Mucosa of descending colon (tissue), 3 donors: ENCODE data around the gene CASP2. TPM values are rescaled to one million over a fixed set of nuclear protein-coding genes. Genes with fewer than 3 reads are reported as not detected.

Source experiments
- ATAC-seq: fragments of 200-7000 bp; cut with Tn5 transposase; one replicate; pipeline ENCODE4 v1.9.1; 2020; ENCODE audit warnings: mild to moderate bottlenecking, moderate library complexity
- DNase-seq, 3 donors: peaks; one replicate each; pipeline ENCODE4 v3.0.0-alpha.2; 2020
- H3K36me3 ChIP-seq: fragments of 200-600 bp; one replicate; pipeline ENCODE4 v1.8.0; 2021; ENCODE audit warnings: low read depth, mild to moderate bottlenecking
- H3K4me1 ChIP-seq: fragments of 200-600 bp; one replicate; pipeline ENCODE4 v1.8.0; 2021; ENCODE audit warnings: low read depth, mild to moderate bottlenecking
- H3K4me3 ChIP-seq: fragments of 200-600 bp; one replicate; pipeline ENCODE4 v1.8.0; 2021; ENCODE audit warnings: mild to moderate bottlenecking
- H3K9me3 ChIP-seq: fragments of 200-600 bp; one replicate; pipeline ENCODE4 v1.8.0; 2021; ENCODE audit warnings: mild to moderate bottlenecking
- intact Hi-C, 2 donors: fragments of 100-400 bp; cut with DNase I in 1 of 2; cut with micrococcal nuclease in 1 of 2; formaldehyde crosslinking; loops; one replicate each; pipeline versions ENCODE4 v1.11.0 to v1.11.1; 2022; cut with DNase I, micrococcal nuclease
- total RNA-seq, 3 donors: library from RNA; stranded (reverse); fragmentation: NEBNext Ultra II Directional in 2 of 3; extraction: Animal tissue kit (Norgen Biotek cat#: 25700) in 2 of 3; gene quantifications; one replicate each; pipeline versions ENCODE4 v1.2.1 to v1.2.4, GENCODE V29; 2021 to 2023
- TF ChIP-seq, protein P1 (sequence below): fragments of 200-600 bp; IDR thresholded peaks from one replicate; pipeline ENCODE4 v1.8.0; 2022; ENCODE audit warnings: antibody characterized with exemption, mild to moderate bottlenecking
- donor health status: DM: no; HTN: no; CAD: no; lungs with moderate emphysema.
- donor health status: DM: no; HTN: no; CAD: no.
- donor health status: DM: no; HTN: yes; CAD: no.

Gene CASP2
- total RNA-seq, 3 donors from 2014 or later, result 26.1 to 39.5 (median 33.4) TPM

DNA sequence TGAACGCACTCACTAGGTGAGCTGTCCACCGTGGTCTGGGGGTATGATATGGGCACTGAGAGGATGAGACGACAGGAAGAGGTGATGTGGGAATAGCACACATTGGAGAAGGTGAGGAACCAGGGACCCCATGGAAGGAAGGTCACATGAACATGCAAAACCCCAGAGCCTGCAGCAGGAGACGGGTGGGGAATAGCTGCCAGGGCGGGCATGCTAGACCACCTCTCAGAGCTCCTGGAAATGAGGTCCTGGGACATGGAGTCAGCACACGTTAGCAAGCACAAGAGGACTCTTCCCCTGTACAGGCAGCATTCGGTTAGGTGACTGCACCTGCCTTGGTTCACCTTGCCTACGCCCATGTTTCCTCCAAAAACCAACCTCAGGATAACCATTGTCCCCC lies 66.2 kb downstream of the CASP2 start:
- TF ChIP-seq, protein P1, sequence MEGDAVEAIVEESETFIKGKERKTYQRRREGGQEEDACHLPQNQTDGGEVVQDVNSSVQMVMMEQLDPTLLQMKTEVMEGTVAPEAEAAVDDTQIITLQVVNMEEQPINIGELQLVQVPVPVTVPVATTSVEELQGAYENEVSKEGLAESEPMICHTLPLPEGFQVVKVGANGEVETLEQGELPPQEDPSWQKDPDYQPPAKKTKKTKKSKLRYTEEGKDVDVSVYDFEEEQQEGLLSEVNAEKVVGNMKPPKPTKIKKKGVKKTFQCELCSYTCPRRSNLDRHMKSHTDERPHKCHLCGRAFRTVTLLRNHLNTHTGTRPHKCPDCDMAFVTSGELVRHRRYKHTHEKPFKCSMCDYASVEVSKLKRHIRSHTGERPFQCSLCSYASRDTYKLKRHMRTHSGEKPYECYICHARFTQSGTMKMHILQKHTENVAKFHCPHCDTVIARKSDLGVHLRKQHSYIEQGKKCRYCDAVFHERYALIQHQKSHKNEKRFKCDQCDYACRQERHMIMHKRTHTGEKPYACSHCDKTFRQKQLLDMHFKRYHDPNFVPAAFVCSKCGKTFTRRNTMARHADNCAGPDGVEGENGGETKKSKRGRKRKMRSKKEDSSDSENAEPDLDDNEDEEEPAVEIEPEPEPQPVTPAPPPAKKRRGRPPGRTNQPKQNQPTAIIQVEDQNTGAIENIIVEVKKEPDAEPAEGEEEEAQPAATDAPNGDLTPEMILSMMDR, result no peak
- intact Hi-C loops, result no loop called here
- no peaks in the 10 kb centered on the region for H3K36me3 ChIP-seq
- no peak for DNase-seq
- no peak for ATAC-seq
- no peaks in the 10 kb centered on the region for H3K9me3 ChIP-seq
- no peaks in the 10 kb centered on the region for H3K4me1 ChIP-seq
- H3K4me3 ChIP-seq, result no peak overlapping the region

DNA sequence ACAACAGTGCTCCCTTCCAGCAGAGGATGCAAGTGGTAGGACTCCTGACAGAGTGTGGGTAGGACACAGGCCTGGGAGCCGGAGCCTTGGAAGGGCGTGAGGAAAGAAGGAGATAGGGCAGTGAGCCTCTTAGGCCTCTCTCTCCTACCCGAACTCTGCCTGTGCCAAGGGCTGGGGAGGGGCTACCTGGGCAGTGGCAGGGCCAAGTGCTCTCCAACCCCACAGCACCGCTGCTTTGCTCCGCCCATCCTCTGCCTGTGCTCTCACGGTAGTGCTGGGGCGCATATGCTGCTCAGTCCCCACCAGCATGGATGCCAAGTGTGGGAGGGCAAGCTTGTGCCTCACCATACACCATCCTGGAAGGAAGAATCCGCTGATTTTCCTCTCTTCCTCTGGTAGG lies 66.8 kb downstream of the CASP2 start:
- H3K9me3 ChIP-seq, result no peaks in the 10 kb centered on the region

DNA sequence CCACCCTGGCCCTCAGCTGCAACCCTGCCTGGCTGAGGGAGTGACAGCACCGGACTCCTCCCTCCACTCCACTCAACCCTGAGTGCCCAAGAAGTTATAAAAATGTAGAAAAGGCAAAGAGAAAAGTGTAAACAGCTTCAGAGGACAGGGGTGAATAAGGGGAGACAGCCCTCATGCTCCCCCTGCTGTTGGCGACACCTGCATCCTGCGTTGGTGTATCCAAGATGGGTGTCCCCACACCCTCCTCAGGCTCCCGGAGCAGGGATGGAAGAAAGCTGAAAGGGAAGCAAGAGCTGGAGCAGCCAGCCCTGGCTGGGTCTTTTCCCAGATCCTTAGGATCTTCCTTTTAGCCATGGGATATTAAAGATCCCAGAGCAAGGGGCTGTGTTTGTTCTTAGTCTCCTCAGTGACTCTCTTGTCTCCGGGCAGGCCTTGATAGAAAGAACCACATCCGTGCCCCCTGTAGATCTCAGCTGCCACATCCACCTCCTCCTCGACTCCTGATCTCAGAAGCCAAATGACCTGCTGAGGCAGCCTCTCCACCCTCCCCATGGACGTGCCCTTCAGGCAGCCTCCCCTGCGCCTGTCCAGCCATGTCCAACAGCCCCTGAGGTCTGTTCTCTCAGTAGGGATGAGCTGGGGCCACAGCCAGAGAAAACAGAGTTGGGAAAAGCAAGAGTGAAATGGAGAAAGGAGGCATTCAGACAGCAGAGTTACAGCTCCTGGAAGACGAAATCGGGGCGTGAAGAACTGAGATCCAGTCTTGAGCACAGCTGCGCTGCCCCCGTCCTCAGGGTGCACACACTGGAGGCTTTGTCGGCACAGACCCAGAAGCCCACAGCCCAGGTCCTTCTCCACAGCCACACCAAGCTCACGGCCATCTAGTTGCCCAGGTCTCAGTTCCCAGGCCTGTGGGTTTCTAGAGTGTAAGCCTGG lies 67.6 kb downstream of the CASP2 start:
- no peak for DNase-seq
- intact Hi-C loops, result no loop called here
- ATAC-seq, result no peak
- H3K9me3 ChIP-seq, result no peaks in the 10 kb centered on the region
- no peaks in the 10 kb centered on the region for H3K4me1 ChIP-seq
- H3K36me3 ChIP-seq, result no peaks in the 10 kb centered on the region
- TF ChIP-seq, protein P1, result no peak
- no peak overlapping the region for H3K4me3 ChIP-seq

More for the DNA sequence above, 66.8 kb downstream of the CASP2 start:
- no peak for DNase-seq
- peak; percentile 12 for ATAC-seq
- no peaks in the 10 kb centered on the region for H3K36me3 ChIP-seq
- TF ChIP-seq, protein P1, result no peak
- intact Hi-C loops, result no loop called here
- H3K4me3 ChIP-seq, result no peak overlapping the region
- no peaks in the 10 kb centered on the region for H3K4me1 ChIP-seq

DNA sequence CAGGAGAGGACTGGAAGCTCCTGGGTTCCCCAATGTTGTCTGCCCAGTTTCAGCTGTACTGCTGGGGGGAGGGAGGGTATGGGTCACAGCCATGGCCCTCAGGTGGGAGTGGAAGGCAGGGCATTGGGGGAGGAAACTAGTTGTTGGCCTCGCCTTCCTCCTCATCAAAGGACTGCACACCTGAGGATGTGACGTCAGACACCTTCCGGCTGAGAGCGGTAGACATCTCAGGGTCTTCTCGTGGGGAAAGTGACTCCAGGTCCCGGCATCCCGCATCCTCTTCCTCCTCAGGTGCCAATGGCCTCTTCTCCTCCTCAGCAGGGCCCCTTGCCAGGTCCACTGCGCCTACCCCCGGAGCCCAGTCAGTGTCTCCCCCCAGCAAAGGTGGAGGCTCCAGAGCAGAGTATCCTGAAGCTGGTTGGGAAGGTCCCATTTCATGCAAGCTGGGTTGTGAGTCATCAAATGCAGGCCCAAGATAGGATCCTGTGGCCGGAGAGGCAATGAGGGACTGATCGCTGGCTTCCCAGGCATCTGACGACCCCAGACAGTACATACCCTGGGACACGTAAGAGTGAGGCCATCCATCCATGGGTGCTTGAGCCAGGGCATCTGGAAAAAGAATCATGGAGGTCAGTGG lies 68.4 kb downstream of the CASP2 start:
- no peak for ATAC-seq
- no peaks in the 10 kb centered on the region for H3K36me3 ChIP-seq
- DNase-seq, result no peak
- no peak overlapping the region for H3K4me3 ChIP-seq
- TF ChIP-seq, protein P1, result no peak
- H3K4me1 ChIP-seq, result no peaks in the 10 kb centered on the region
- intact Hi-C loops, result no loop called here
- no peaks in the 10 kb centered on the region for H3K9me3 ChIP-seq

Other genes with a start within 250 kb of the CASP2 start
- gene OR6V1, start 236.0 kb upstream of the CASP2 start, total RNA-seq, result not detected
- gene PIP, start 156.3 kb upstream of the CASP2 start, total RNA-seq, result not detected
- gene TAS2R39, start 104.9 kb upstream of the CASP2 start, total RNA-seq, result not detected
- gene TAS2R40, start 66.3 kb upstream of the CASP2 start, total RNA-seq, result not detected
- 100 to 1,000 TPM; 193 to 363 (median 355) TPM for gene GSTK1, start 24.9 kb upstream of the CASP2 start, total RNA-seq
- 10 to 100 TPM; 16.2 to 49.4 (median 46.6) TPM for gene TMEM139, start 3.4 kb upstream of the CASP2 start, total RNA-seq
- not detected for gene CLCN1, start 27.8 kb downstream of the CASP2 start, total RNA-seq
- 1 to 10 TPM in 2 of 3 donors, under 1 TPM in 1; 0.43 to 6.2 (median 1.6) TPM for gene FAM131B, start 74.4 kb downstream of the CASP2 start, total RNA-seq
- 100 to 1,000 TPM in 2 of 3 donors, 10 to 100 TPM in 1; 49.0 to 203 (median 109) TPM for gene ZYX, start 93.0 kb downstream of the CASP2 start, total RNA-seq
- gene EPHA1, start 120.5 kb downstream of the CASP2 start, total RNA-seq, result 10 to 100 TPM in 2 of 3 donors, 1 to 10 TPM in 1; 9.1 to 19.6 (median 18.9) TPM
- gene TAS2R60, start 155.1 kb downstream of the CASP2 start, total RNA-seq, result under 1 TPM in 1 of 3 donors, not detected in 2; 0.32 TPM
- under 1 TPM in 1 of 3 donors, not detected in 2; 0.34 TPM for gene TAS2R41, start 189.5 kb downstream of the CASP2 start, total RNA-seq